DOHH2 (cell line): ENCODE results near the gene ANKRD13B.
"Not testable (repeated sequence)": the region's sequence is repeated elsewhere in the genome, so short reads cannot be mapped to it uniquely, and the experiment has no call there.

ENCODE experiments used
- H3F3A ChIP-seq: fragments of 200-600 bp; sonication (generic), shearing (Covaris generic); 2 replicates; pipeline ENCODE4 v1.6.0; 2016; ENCODE audit warnings: antibody characterized with exemption, mild to moderate bottlenecking; ENCODE audit not compliant: control insufficient read depth, insufficient read depth
- H3K27ac ChIP-seq: fragments of 200-600 bp; sonication (generic); 2 replicates; pipeline ENCODE4 v1.5.1; 2014; ENCODE audit warnings: low read depth, mild to moderate bottlenecking, low read length, moderate library complexity
- H3K27me3 ChIP-seq: fragments of 200-600 bp; sonication (generic); 2 replicates; pipeline ENCODE4 v1.6.1; 2014; ENCODE audit warnings: mild to moderate bottlenecking, low read length, mixed read lengths; ENCODE audit not compliant: control insufficient read depth
- H3K36me3 ChIP-seq: fragments of 200-600 bp; sonication (generic); 2 replicates; pipeline ENCODE4 v1.6.1; 2014; ENCODE audit warnings: mild to moderate bottlenecking, low read length, moderate library complexity, mixed read lengths; ENCODE audit not compliant: control insufficient read depth
- H3K4me1 ChIP-seq: fragments of 200-600 bp; sonication (generic); 2 replicates; pipeline ENCODE4 v1.6.1; 2014; ENCODE audit warnings: mild to moderate bottlenecking, low read length, mixed read lengths; ENCODE audit not compliant: control insufficient read depth
- H3K4me2 ChIP-seq: fragments of 200-600 bp; sonication (generic); 2 replicates; pipeline ENCODE4 v1.6.0; 2014; ENCODE audit warnings: mild to moderate bottlenecking, low read length, moderate library complexity
- H3K4me3 ChIP-seq: fragments of 200-600 bp; sonication (generic); 2 replicates; pipeline ENCODE4 v1.5.1; 2014; ENCODE audit warnings: mild to moderate bottlenecking, low read length, mixed read lengths
- H3K79me2 ChIP-seq: fragments of 200-600 bp; sonication (generic); 2 replicates; pipeline ENCODE4 v1.6.1; 2014; ENCODE audit warnings: mild to moderate bottlenecking, low read length, mixed read lengths; ENCODE audit not compliant: control insufficient read depth
- H3K9me2 ChIP-seq: fragments of 200-600 bp; sonication (generic); replicated peaks from 2 replicates; pipeline ENCODE4 v1.6.1; 2014; ENCODE audit warnings: mild to moderate bottlenecking, low read length, mixed read lengths; ENCODE audit not compliant: control insufficient read depth
- H3K9me3 ChIP-seq: fragments of 200-600 bp; sonication (generic); 2 replicates; pipeline ENCODE4 v1.6.1; 2014; ENCODE audit warnings: antibody characterized with exemption, low read length, mixed read lengths; ENCODE audit not compliant: control insufficient read depth, insufficient read depth
- H4K20me1 ChIP-seq: fragments of 200-600 bp; sonication (generic); 2 replicates; pipeline ENCODE4 v1.6.0; 2014; ENCODE audit warnings: low read depth, mild to moderate bottlenecking, antibody characterized with exemption, low read length, moderate library complexity; ENCODE audit not compliant: control insufficient read depth, insufficient read depth
- EZH2phosphoT487 ChIP-seq: fragments of 200-600 bp; sonication (generic); IDR thresholded peaks from 2 replicates; pipeline ENCODE4 v1.6.1; 2017; ENCODE audit warnings: borderline replicate concordance, mild to moderate bottlenecking, antibody characterized with exemption, low read length, moderate library complexity, mixed read lengths
- TF ChIP-seq, protein P1 (sequence below): fragments of 200-600 bp; sonication (generic); IDR thresholded peaks from one replicate; pipeline ENCODE4 v1.5.1; 2014; ENCODE audit warnings: antibody characterized with exemption, mild to moderate bottlenecking, low read depth, low read length; ENCODE audit not compliant: poor library complexity, severe bottlenecking

The ANKRD13B gene

DNA sequence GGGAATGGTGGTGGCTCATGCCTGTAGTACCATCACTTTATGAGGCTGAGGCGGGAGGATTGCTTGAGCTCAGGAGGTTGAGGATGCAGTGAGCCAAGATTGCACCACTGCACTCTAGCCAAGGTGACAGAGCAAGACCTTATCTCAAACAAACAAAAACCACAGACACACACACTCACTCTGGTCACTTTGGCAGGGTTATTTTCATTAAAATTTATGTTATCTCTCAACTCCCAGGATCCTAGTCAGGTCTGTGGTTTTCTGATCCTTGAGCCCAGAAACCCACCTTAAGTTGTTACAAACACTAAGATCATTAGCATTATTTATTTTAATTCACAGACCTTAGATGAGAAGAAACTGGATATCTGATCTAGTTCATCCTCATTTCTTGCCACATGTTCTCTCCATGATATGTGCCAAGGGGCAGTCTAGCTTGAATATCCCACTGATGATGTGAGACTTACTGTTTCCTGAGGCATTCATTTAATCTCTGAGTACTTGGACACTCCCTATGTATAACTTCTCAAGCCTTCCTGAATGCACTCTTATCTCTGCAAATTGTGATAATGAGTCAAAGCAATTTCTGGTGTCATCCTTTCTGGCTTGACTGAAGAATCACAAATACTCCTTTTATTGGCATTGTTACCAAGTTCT is 35.7 kb upstream of the ANKRD13B start:
- Histone ChIP-seq H3K4me1 (peaks cover 36% of the 10 kb centered on the region), H4K20me1 (0 out of 2 replicates have a peak, but pooled peaks cover 3% of the 10 kb centered on the region), H3K27ac (no peak overlapping the region), H3K4me3 (no peak overlapping the region), H3K9me2 (no peaks in the 10 kb centered on the region), H3K27me3 (no peaks in the 10 kb centered on the region), H3K36me3 (peaks cover 10% of the 10 kb centered on the region), H3K9me3 (no peaks in the 10 kb centered on the region), H3F3A (peaks cover 20% of the 10 kb centered on the region), H3K4me2 (no peak overlapping the region), H3K79me2 (no peaks in the 10 kb centered on the region)
- TF ChIP-seq, protein P1, sequence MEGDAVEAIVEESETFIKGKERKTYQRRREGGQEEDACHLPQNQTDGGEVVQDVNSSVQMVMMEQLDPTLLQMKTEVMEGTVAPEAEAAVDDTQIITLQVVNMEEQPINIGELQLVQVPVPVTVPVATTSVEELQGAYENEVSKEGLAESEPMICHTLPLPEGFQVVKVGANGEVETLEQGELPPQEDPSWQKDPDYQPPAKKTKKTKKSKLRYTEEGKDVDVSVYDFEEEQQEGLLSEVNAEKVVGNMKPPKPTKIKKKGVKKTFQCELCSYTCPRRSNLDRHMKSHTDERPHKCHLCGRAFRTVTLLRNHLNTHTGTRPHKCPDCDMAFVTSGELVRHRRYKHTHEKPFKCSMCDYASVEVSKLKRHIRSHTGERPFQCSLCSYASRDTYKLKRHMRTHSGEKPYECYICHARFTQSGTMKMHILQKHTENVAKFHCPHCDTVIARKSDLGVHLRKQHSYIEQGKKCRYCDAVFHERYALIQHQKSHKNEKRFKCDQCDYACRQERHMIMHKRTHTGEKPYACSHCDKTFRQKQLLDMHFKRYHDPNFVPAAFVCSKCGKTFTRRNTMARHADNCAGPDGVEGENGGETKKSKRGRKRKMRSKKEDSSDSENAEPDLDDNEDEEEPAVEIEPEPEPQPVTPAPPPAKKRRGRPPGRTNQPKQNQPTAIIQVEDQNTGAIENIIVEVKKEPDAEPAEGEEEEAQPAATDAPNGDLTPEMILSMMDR: no peak

DNA sequence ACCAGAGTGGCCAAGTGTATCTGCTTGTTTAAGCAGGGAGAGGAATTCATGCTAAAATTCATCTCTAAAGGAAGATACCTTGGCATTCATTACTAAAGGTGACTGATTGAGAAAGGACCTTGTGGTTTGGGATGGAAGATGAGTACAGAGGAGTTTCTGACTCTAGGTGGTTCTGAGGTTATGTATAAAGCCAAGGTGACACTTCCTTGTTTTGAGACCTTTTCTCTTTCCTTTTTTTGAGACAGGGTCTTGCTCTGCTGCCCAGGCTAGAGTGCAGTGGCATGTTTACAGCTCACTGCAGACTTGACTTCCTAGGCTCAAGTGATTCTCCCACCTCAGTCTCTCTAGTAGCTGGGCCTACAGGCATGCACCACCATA is 35.2 kb upstream of the ANKRD13B start:
- H3K27ac ChIP-seq: no peak overlapping the region
- no peaks in the 10 kb centered on the region for H3K9me2 ChIP-seq
- H3K27me3 ChIP-seq: no peaks in the 10 kb centered on the region
- no peak overlapping the region for H3K4me2 ChIP-seq
- 0 out of 2 replicates have a peak, but pooled peaks cover 3% of the 10 kb centered on the region for H4K20me1 ChIP-seq
- no peak for TF ChIP-seq EZH2phosphoT487
- TF ChIP-seq, protein P1: no peak
- H3K79me2 ChIP-seq: no peaks in the 10 kb centered on the region
- peaks cover 15% of the 10 kb centered on the region for H3K36me3 ChIP-seq
- peaks cover 17% of the 10 kb centered on the region for H3F3A ChIP-seq
- H3K4me3 ChIP-seq: no peak overlapping the region
- H3K9me3 ChIP-seq: no peaks in the 10 kb centered on the region
- peaks cover 40% of the 10 kb centered on the region for H3K4me1 ChIP-seq

DNA sequence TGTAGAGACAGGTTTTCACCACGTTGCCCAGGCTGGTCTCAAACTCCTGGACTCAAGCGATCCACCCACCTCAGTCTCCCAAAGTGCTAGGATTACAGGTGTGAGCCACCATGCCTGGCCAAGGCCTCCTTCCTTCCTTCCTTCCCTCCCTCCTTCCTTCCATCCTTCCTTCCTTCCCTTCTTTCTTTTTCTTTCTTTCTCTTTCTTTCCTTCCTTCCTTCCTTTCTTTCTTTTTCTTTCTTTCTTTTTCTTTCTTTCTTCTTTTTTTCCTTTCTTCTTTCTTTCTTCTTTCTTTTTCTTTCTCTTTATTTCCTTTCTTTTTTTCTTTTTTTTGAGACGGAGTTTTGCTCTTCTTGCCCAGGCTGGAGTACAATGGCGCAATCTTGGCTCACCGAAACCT is 34.8 kb upstream of the ANKRD13B start:
- H3K4me2 ChIP-seq, H3K27me3 ChIP-seq: not testable (repeated sequence)

DNA sequence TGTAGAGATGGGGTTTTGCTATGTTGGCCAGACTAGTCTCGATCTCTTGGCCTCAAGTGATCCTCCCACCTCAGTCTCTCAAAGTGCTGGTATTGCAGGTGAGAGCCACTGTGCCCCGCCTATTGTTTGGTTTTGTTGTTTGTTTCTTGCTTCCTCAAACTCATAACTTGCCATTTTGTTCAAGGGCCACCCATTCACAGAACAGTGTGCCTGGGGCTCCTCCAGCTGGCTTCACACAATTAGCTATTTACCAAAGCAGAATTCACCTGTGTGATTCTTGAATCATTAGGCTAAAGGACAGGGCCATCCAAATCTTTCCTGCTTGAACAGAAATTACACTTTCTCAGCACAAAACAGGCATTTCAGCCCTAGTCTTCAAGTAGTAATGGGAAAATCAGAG is 33.3 kb upstream of the ANKRD13B start:
- no peaks in the 10 kb centered on the region for H3K27me3 ChIP-seq

More for the DNA sequence above, 34.8 kb upstream of the ANKRD13B start:
- peaks cover 17% of the 10 kb centered on the region for H3F3A ChIP-seq
- peaks cover 18% of the 10 kb centered on the region for H3K36me3 ChIP-seq
- not testable (repeated sequence) for H3K27ac ChIP-seq, H3K79me2 ChIP-seq, H3K9me2 ChIP-seq, H3K4me3 ChIP-seq, H3K9me3 ChIP-seq, H4K20me1 ChIP-seq
- H3K4me1 ChIP-seq: peaks cover 40% of the 10 kb centered on the region

More for the DNA sequence above, 33.3 kb upstream of the ANKRD13B start:
- H3F3A ChIP-seq: peaks cover 16% of the 10 kb centered on the region
- H3K79me2 ChIP-seq: peaks cover 8% of the 10 kb centered on the region
- H3K9me3 ChIP-seq: no peaks in the 10 kb centered on the region
- H4K20me1 ChIP-seq: 0 out of 2 replicates have a peak, but pooled peaks cover 3% of the 10 kb centered on the region
- H3K4me2 ChIP-seq: no peak overlapping the region
- peaks cover 48% of the 10 kb centered on the region for H3K4me1 ChIP-seq
- TF ChIP-seq EZH2phosphoT487: no peak
- TF ChIP-seq, protein P1: no peak
- no peak overlapping the region for H3K27ac ChIP-seq
- H3K36me3 ChIP-seq: peaks cover 22% of the 10 kb centered on the region
- no peak overlapping the region for H3K4me3 ChIP-seq
- no peaks in the 10 kb centered on the region for H3K9me2 ChIP-seq
